Transverse colon (tissue), 4 donors: ENCODE measurements around the gene TEX261. TPM values are rescaled to one million over a fixed set of nuclear protein-coding genes. Genes with fewer than 3 reads are reported as not detected.

Experiments used
- DNase-seq: peaks from one replicate; pipeline ENCODE4 v3.0.0-alpha.2; 2019
- H3K27ac ChIP-seq, 4 donors: fragments of 200-600 bp; sonication (generic); 2 replicates each; pipeline ENCODE4 v1.5.1; 2016 to 2018; ENCODE audit warnings: inconsistent platforms in 4 of 4
- H3K27me3 ChIP-seq: fragments of 200-600 bp; sonication (generic); 2 replicates; pipeline ENCODE4 v1.5.1; 2017; ENCODE audit warnings: inconsistent platforms
- H3K36me3 ChIP-seq, 4 donors: fragments of 200-600 bp; sonication (generic); 2 replicates each; pipeline ENCODE4 v1.5.1; 2017 to 2019; ENCODE audit warnings: inconsistent platforms in 4 of 4
- H3K4me1 ChIP-seq, 4 donors: fragments of 200-600 bp; sonication (generic); 2 replicates each; pipeline ENCODE4 v1.5.1; 2017 to 2020; ENCODE audit warnings: inconsistent platforms in 4 of 4
- H3K4me3 ChIP-seq, 4 donors: fragments of 200-600 bp; sonication (generic); 1 replicate in 1 of 4; 2 replicates in 3 of 4; pipeline versions ENCODE4 v1.5.1 to v1.6.1; 2017 to 2019; ENCODE audit warnings: inconsistent platforms in 4 of 4
- H3K9me3 ChIP-seq, 2 donors: fragments of 200-600 bp; sonication (generic); 2 replicates each; pipeline ENCODE4 v1.5.1; 2017 to 2019; ENCODE audit warnings: inconsistent platforms in 2 of 2
- EP300 ChIP-seq: sonication (generic); formaldehyde crosslinking; IDR thresholded peaks from one replicate; pipeline ENCODE4 v1.6.1; 2017; ENCODE audit warnings: antibody characterized with exemption, low read depth
- POLR2A ChIP-seq: fragments of 450-650 bp; IDR thresholded peaks from one replicate; pipeline ENCODE4 v1.6.1; 2016; ENCODE audit warnings: antibody characterized with exemption, mild to moderate bottlenecking, moderate library complexity
- POLR2AphosphoS5 ChIP-seq, 3 donors: sonication (generic); formaldehyde crosslinking; IDR thresholded peaks; one replicate each; pipeline ENCODE4 v1.6.1; 2016; ENCODE audit warnings: antibody characterized with exemption in 3 of 3
- WGBS, 2 donors: methylation state at CpG; one replicate each; pipeline ENCODE4 v1.1.5; 2018; ENCODE audit warnings: low coverage in 1 of 2; 5-methylcytosine and 5-hydroxymethylcytosine counted together
- in situ Hi-C, 4 donors: fragments of 200-750 bp; cut with MboI; loops; one replicate each; pipeline versions ENCODE4 v1.15.0 to v1.15.1; 2017; ENCODE audit warnings: low sequenced_read_pairs in 3 of 4, low pct_ligation_motif_present in 1 of 4, low pct_unique_long_range_greater_than_20kb in 1 of 4
- intact Hi-C: fragments of 100-400 bp; cut with DNase I; formaldehyde crosslinking; loops from one replicate; pipeline ENCODE4 v1.15.1; 2023; ENCODE audit warnings: low total_unique reads
- total RNA-seq, 4 donors: library from RNA; depleted of rRNA; stranded (reverse); fragments of >200 nt; gene quantifications; one replicate each; pipeline ENCODE4 v1.1.0, GENCODE V29; 2016
- TF ChIP-seq, protein P1 (sequence below), 5 experiments: fragments of 200-600 bp in 3 of 5; fragments of 450-650 bp in 2 of 5; sonication (generic) in 3 of 5; IDR thresholded peaks; 1 replicate in 2 of 5; 2 replicates in 3 of 5; pipeline ENCODE4 v1.5.1; 2016 to 2017; ENCODE audit warnings: antibody characterized with exemption in 5 of 5, inconsistent platforms in 3 of 5, mild to moderate bottlenecking in 2 of 5, moderate library complexity in 1 of 5

Gene TEX261
- total RNA-seq, 4 donors from 2014 or later: 14.6 to 34.5 (median 30.5) TPM

DNA sequence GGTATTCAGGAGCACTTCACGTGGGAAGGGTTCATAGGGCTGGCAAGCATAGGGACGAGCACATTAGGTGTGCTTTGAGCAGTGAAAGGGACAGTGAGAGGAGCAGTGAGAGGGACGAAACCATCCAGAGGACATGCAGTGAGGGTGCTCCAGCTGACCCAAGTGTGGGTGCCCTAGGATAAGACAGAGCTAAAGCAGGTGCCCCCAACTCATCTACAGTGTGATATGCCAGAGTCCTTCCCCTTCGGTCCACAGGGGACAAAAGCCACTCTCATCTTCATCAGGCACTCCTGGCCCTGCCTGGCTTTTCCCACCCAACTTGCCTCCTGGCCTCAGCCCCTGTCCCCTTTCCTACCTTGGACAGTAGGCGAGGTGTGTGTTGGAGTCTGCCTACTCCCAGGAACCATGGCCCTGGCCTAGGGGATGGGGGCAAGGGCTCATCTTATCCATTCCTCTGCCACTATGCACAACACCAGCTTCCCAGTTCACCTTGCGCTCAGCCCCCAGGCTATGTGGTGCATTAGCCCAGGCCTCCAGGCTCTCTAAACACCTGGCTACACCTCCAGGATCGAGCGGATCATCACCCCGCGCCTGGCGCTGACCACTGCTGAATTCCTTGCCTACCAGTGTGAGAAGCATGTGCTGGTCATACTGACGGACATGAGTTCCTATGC is 32.3 kb downstream of the TEX261 start:
- no peak overlapping the region for H3K4me3 ChIP-seq
- H3K9me3 ChIP-seq: no peaks in the 10 kb centered on the region
- no peak for DNase-seq
- in situ Hi-C loops: no loop called here
- intact Hi-C loops: loop anchor here (5.0 kb wide), 1 partner anchor 35 kb away; no protein-coding TSS in a partner anchor
- 40 to 74% methylated on average over 1 to 12 of the region's 12 CpGs for WGBS, 2 donors
- H3K27me3 ChIP-seq: peaks cover 33% of the 10 kb centered on the region
- H3K27ac ChIP-seq: no peak overlapping the region
- no peaks in the 10 kb centered on the region for H3K36me3 ChIP-seq
- TF ChIP-seq POLR2A (no peak), POLR2AphosphoS5 (IDR thresholded peaks at IDR 0.05) (no peak), EP300 (no peak)
- TF ChIP-seq, protein P1, sequence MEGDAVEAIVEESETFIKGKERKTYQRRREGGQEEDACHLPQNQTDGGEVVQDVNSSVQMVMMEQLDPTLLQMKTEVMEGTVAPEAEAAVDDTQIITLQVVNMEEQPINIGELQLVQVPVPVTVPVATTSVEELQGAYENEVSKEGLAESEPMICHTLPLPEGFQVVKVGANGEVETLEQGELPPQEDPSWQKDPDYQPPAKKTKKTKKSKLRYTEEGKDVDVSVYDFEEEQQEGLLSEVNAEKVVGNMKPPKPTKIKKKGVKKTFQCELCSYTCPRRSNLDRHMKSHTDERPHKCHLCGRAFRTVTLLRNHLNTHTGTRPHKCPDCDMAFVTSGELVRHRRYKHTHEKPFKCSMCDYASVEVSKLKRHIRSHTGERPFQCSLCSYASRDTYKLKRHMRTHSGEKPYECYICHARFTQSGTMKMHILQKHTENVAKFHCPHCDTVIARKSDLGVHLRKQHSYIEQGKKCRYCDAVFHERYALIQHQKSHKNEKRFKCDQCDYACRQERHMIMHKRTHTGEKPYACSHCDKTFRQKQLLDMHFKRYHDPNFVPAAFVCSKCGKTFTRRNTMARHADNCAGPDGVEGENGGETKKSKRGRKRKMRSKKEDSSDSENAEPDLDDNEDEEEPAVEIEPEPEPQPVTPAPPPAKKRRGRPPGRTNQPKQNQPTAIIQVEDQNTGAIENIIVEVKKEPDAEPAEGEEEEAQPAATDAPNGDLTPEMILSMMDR (IDR thresholded peaks at IDR 0.05): no peak
- H3K4me1 ChIP-seq: peaks cover 0 to 5% (median 2%) of the 10 kb centered on the region in 4 donors

DNA sequence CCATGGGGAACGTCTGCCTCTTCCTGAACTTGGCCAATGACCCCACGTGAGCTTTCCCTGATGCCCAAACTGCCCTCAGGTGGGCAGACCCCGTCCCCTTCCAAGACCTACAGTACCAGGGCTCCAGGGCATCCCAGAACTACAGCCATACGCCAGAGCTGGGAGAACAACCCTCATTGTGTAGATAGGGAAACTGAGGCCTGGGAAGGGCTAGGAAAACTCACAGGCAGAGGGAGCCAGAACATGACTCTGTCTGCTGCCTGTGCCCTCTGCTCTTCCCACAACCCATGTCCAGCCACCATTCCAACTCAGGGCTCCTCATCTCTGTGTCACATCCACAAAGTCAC is 33.1 kb downstream of the TEX261 start:
- H3K27ac ChIP-seq: no peak overlapping the region
- no peaks in the 10 kb centered on the region for H3K36me3 ChIP-seq
- peaks cover 36% of the 10 kb centered on the region for H3K27me3 ChIP-seq
- intact Hi-C loops (loop anchor here (5.0 kb wide), 1 partner anchor 36 kb away; no protein-coding TSS in a partner anchor), in situ Hi-C loops (no loop called here)
- H3K9me3 ChIP-seq: no peaks in the 10 kb centered on the region
- H3K4me1 ChIP-seq: peaks cover 0 to 5% (median 2%) of the 10 kb centered on the region in 4 donors
- no peak for TF ChIP-seq EP300
- TF ChIP-seq POLR2AphosphoS5 (IDR thresholded peaks at IDR 0.05): no peak
- TF ChIP-seq, protein P1 (IDR thresholded peaks at IDR 0.05): no peak
- no peak for TF ChIP-seq POLR2A
- 89% methylated on average over 4 of the region's 4 CpGs; no CpG with 5 or more reads in 1 of the 2 donors for WGBS, 2 donors
- DNase-seq: no peak
- no peak overlapping the region for H3K4me3 ChIP-seq

DNA sequence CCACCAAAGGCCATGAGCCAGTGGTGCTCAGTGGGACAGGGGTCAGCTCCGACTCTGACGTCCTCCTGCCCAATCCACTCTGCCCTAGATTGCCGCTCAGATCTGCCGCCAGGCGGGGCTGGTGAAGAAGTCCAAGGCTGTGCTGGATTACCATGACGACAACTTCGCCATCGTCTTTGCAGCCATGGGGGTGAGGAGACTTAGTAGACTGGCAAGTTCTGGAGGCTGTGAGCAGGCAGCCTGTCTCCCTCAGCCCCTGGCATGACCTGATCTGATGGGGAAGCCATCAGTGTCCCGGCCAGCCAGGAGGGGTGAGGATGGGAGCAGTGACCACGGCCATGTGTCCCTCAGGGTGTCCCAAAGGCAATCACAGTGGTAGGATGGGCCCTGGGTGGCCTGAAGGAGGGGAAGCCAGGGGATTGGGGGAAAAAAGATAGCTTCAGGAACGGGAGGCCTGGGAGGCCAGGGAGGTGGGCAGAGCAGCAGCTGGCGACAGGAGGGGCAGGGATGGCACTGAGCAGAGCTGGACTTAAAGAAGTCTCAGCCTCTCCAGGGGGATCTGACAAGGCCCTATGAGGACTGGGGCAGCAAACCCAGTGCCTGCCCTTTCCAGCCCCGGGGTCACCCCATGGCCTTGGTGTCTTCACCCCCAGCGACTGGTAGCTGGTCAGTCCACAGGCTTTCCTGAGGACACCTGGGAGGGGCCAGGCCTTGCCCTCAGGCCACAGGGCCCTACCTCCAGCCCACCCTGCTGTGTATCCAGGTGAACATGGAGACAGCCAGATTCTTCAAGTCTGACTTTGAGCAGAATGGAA is 33.6 kb downstream of the TEX261 start:
- DNase-seq: no peak
- WGBS, 2 donors: 76% methylated on average over 14 of the region's 14 CpGs; no CpG with 5 or more reads in 1 of the 2 donors
- H3K4me1 ChIP-seq: peaks cover 0 to 5% (median 2%) of the 10 kb centered on the region in 4 donors
- H3K4me3 ChIP-seq: no peak overlapping the region
- peaks cover 36% of the 10 kb centered on the region for H3K27me3 ChIP-seq
- H3K27ac ChIP-seq: no peak overlapping the region
- no peaks in the 10 kb centered on the region for H3K9me3 ChIP-seq
- no peaks in the 10 kb centered on the region for H3K36me3 ChIP-seq
- TF ChIP-seq EP300: no peak
- TF ChIP-seq POLR2AphosphoS5 (IDR thresholded peaks at IDR 0.05): no peak
- TF ChIP-seq POLR2A: no peak
- TF ChIP-seq, protein P1 (IDR thresholded peaks at IDR 0.05): no peak
- in situ Hi-C loops: no loop called here
- intact Hi-C loops: loop anchor here (5.0 kb wide), 1 partner anchor 36 kb away; no protein-coding TSS in a partner anchor
